Endothelial cell of umbilical vein (primary cell): Measurements from ENCODE around the gene SLC25A29.

Experiments used
- CTCF ChIP-seq, 2 donors: IDR thresholded peaks; 1 replicate in 1 of 2; 2 replicates in 1 of 2; pipeline ENCODE4 v1.5.1; 2011; ENCODE audit warnings: low read length in 2 of 2, mild to moderate bottlenecking in 2 of 2, moderate library complexity in 2 of 2, control low read depth in 1 of 2, inconsistent platforms in 1 of 2, low read depth in 1 of 2; ENCODE audit not compliant: insufficient read depth in 1 of 2; ENCODE audit errors: extremely low read depth in 1 of 2
- FOS ChIP-seq: IDR thresholded peaks from 2 replicates; pipeline ENCODE4 v1.6.1; 2011; ENCODE audit warnings: mild to moderate bottlenecking, low read length, moderate library complexity, borderline replicate concordance; ENCODE audit not compliant: insufficient read depth
- GATA2 ChIP-seq: IDR thresholded peaks from 2 replicates; pipeline ENCODE4 v1.7.0; 2011; ENCODE audit warnings: low read depth, mild to moderate bottlenecking, moderate library complexity, mixed read lengths, low read length; ENCODE audit not compliant: insufficient read length, insufficient read depth
- POLR2A ChIP-seq: IDR thresholded peaks from 2 replicates; pipeline ENCODE4 v1.6.1; 2012; ENCODE audit warnings: low read depth, mild to moderate bottlenecking, control low read depth, low read length
- TF ChIP-seq, protein P1 (sequence below): IDR thresholded peaks from 2 replicates; pipeline ENCODE4 v1.6.1; 2011; ENCODE audit not compliant: insufficient read depth, insufficient read length

DNA sequence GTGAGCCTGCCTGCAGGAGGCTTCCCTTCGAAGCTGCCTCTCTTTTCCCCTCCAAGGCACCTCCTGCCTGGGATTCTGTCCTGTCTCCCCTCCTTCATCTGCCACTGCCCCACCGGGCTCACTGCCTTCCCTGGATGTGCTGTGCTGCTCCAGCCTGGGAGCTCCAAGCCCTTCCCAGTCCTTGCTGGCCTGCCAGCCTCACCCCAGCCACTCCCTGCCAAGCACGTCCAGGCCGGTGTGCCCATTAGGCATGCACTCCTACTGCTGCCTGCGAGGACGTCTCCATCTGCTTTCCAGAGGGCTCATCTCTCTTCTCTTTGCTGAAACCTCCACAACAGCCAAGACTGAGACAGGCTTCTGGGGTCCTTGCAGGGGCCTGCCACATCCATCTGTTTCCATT is 8.5 kb upstream of the SLC25A29 start:
- TF ChIP-seq GATA2 (no peak), CTCF (IDR thresholded peaks at IDR 0.05; ENCODE audit: extremely low read depth in 1 of 2, insufficient read depth in 1 of 2, low read depth in 1 of 2, low read length in 2 of 2) (no peak), POLR2A (no peak), FOS (no peak)
- TF ChIP-seq, protein P1, sequence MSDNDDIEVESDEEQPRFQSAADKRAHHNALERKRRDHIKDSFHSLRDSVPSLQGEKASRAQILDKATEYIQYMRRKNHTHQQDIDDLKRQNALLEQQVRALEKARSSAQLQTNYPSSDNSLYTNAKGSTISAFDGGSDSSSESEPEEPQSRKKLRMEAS, result no peak
